ENCODE results near the gene SPEM2. TPM values are rescaled to one million over a fixed set of nuclear protein-coding genes. Genes with fewer than 3 reads are reported as not detected.

The SPEM2 gene
- total and polyA plus RNA-seq, 2 donors: 0.02 TPM; not detected in 1

DNA sequence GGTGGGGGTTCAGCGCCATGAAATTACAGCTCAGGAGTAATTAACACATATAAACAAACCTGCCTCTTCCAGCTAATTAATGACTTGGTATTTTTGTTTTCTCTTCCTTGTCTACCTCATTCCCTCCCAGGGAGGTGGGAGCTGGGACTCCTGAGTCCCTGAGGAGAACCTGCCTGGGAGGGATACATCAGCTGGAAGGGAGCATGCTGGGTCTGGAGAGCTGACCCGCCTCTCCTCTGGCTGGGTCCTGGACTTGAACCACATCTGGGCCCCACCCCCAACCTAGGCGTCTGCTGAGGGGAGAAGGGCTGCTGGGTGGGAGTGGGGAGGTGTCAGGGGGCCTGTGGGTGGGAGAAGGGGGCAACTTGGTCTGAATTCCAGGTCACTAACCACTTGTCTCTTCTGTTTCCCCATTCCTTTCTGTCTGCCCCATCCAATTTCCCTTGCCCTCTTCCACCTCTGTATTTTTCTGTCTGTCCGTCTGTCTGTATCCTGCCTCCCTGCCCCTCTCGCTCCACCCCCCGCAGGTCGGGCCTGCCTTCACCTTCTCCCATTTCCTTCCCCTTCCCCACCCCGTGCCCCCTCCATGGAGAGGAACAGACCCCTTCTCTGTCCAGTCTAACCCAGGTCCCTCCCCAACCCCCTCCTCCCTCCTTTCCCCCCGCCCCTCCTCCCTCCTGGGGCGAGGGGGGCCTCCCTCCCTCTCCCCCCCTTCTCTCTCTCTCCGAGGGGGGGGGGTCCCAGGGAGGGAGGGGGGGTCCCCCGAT is 17.7 kb upstream of the SPEM2 start, which contains the start of gene NLGN2:
Gene NLGN2, plus strand, starts transcription at position 361 of the 767 bp plus-strand sequence. CDS start 411 bp downstream, outside the sequence.
- H3K4me3 ChIP-seq (ENCODE audit: low read length in 2 of 2): no peak within 1 kb of the TSS
- peaks cover 37 to 71% of the 10 kb centered on the region in 2 donors for H3K27me3 ChIP-seq (ENCODE audit: control insufficient read depth in 2 of 2, insufficient read depth in 1 of 2, low read length in 1 of 2)
- H3K27ac ChIP-seq (ENCODE audit: low read depth in 1 of 2, low read length in 1 of 2): no peak within 1 kb of the TSS
- WGBS: 44% methylated on average over 11 of the region's 12 CpGs
- peaks cover 0 to 5% of the 10 kb centered on the region in 2 donors for H3K9me3 ChIP-seq (ENCODE audit: control insufficient read depth in 2 of 2, insufficient read depth in 1 of 2, low read length in 1 of 2)
- H3K36me3 ChIP-seq (ENCODE audit: control insufficient read depth in 2 of 2, insufficient read depth in 2 of 2, low read length in 1 of 2): no peaks in the 10 kb centered on the region
- DNase-seq (ENCODE audit: low read depth in 6 of 9, low spot score in 9 of 9): no peak
- peaks cover 10 to 15% of the 10 kb centered on the region in 2 donors for H3K4me1 ChIP-seq (ENCODE audit: control insufficient read depth in 2 of 2, insufficient read depth in 2 of 2, low read length in 2 of 2)

DNA sequence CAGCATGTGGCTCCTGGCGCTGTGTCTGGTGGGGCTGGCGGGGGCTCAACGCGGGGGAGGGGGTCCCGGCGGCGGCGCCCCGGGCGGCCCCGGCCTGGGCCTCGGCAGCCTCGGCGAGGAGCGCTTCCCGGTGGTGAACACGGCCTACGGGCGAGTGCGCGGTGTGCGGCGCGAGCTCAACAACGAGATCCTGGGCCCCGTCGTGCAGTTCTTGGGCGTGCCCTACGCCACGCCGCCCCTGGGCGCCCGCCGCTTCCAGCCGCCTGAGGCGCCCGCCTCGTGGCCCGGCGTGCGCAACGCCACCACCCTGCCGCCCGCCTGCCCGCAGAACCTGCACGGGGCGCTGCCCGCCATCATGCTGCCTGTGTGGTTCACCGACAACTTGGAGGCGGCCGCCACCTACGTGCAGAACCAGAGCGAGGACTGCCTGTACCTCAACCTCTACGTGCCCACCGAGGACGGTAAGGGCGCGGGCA is 17.1 kb upstream of the SPEM2 start:
- Histone ChIP-seq H3K27me3 (ENCODE audit: control insufficient read depth in 2 of 2, insufficient read depth in 1 of 2, low read length in 1 of 2) (peaks cover 37 to 71% of the 10 kb centered on the region in 2 donors), H3K4me3 (ENCODE audit: low read length in 2 of 2) (no peak overlapping the region), H3K4me1 (ENCODE audit: control insufficient read depth in 2 of 2, insufficient read depth in 2 of 2, low read length in 2 of 2) (peaks cover 5 to 9% of the 10 kb centered on the region in 2 donors), H3K27ac (ENCODE audit: low read depth in 1 of 2, low read length in 1 of 2) (no peak overlapping the region), H3K9me3 (ENCODE audit: control insufficient read depth in 2 of 2, insufficient read depth in 1 of 2, low read length in 1 of 2) (peaks cover 0 to 5% of the 10 kb centered on the region in 2 donors), H3K36me3 (ENCODE audit: control insufficient read depth in 2 of 2, insufficient read depth in 2 of 2, low read length in 1 of 2) (no peaks in the 10 kb centered on the region)
- peak in 1 of 9 donors; percentile 20 for DNase-seq (ENCODE audit: low read depth in 6 of 9, low spot score in 9 of 9)
- WGBS: 59% methylated on average over 58 of the region's 58 CpGs

DNA sequence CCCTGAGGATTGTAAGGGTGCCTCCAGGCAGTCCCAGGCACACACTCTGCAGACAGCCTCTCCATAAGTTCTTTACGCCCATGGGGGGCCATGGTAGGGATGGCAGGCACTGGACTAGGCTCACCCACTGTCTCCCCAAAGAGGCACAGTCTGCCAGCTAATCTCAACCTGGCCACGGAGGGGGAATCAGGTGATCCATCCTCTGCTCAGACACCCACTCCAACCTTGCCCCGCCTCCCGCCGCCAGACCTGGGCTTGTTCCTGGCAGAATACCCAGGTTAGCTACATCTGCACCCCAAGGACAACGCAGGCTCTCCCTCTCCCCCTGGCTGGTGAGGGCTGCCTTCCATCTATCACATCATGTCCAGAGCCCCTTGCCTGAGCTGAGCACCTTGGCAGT is 16.6 kb upstream of the SPEM2 start:
- H3K4me3 ChIP-seq (ENCODE audit: low read length in 2 of 2): no peak overlapping the region
- no peak for DNase-seq (ENCODE audit: low read depth in 6 of 9, low spot score in 9 of 9)
- peaks cover 37 to 74% of the 10 kb centered on the region in 2 donors for H3K27me3 ChIP-seq (ENCODE audit: control insufficient read depth in 2 of 2, insufficient read depth in 1 of 2, low read length in 1 of 2)
- peaks cover 0 to 5% of the 10 kb centered on the region in 2 donors for H3K9me3 ChIP-seq (ENCODE audit: control insufficient read depth in 2 of 2, insufficient read depth in 1 of 2, low read length in 1 of 2)
- no peak overlapping the region for H3K27ac ChIP-seq (ENCODE audit: low read depth in 1 of 2, low read length in 1 of 2)
- H3K4me1 ChIP-seq (ENCODE audit: control insufficient read depth in 2 of 2, insufficient read depth in 2 of 2, low read length in 2 of 2): peaks cover 0 to 5% of the 10 kb centered on the region in 2 donors
- no peaks in the 10 kb centered on the region for H3K36me3 ChIP-seq (ENCODE audit: control insufficient read depth in 2 of 2, insufficient read depth in 2 of 2, low read length in 1 of 2)
- 93% methylated on average over 6 of the region's 6 CpGs for WGBS

DNA sequence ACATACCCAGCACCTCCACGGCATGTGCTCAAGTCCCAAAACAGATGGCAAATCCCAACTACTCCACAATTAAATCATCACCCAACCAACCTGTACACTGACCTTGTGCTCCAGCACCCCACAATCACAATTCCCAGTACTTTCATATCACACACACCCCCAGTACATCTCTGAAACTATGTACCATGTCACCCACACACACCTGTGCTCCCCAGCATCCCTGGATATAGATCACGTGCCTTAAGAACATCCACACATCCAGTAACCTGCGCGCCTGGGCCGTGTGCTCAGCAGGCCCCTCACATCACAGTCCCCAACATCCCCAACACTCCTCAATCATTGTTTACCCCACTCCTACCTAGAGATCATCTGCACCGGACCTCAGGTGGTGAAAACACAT is 15.7 kb upstream of the SPEM2 start:
- no peaks in the 10 kb centered on the region for H3K36me3 ChIP-seq (ENCODE audit: control insufficient read depth in 2 of 2, insufficient read depth in 2 of 2, low read length in 1 of 2)
- 97% methylated on average over 6 of the region's 6 CpGs for WGBS
- H3K27me3 ChIP-seq (ENCODE audit: control insufficient read depth in 2 of 2, insufficient read depth in 1 of 2, low read length in 1 of 2): peaks cover 35 to 68% of the 10 kb centered on the region in 2 donors
- H3K4me1 ChIP-seq (ENCODE audit: control insufficient read depth in 2 of 2, insufficient read depth in 2 of 2, low read length in 2 of 2): peaks cover 0 to 5% of the 10 kb centered on the region in 2 donors
- H3K27ac ChIP-seq (ENCODE audit: low read depth in 1 of 2, low read length in 1 of 2): no peak overlapping the region
- no peak overlapping the region for H3K4me3 ChIP-seq (ENCODE audit: low read length in 2 of 2)
- H3K9me3 ChIP-seq (ENCODE audit: control insufficient read depth in 2 of 2, insufficient read depth in 1 of 2, low read length in 1 of 2): peaks cover 0 to 4% of the 10 kb centered on the region in 2 donors
- DNase-seq (ENCODE audit: low read depth in 6 of 9, low spot score in 9 of 9): no peak

DNA sequence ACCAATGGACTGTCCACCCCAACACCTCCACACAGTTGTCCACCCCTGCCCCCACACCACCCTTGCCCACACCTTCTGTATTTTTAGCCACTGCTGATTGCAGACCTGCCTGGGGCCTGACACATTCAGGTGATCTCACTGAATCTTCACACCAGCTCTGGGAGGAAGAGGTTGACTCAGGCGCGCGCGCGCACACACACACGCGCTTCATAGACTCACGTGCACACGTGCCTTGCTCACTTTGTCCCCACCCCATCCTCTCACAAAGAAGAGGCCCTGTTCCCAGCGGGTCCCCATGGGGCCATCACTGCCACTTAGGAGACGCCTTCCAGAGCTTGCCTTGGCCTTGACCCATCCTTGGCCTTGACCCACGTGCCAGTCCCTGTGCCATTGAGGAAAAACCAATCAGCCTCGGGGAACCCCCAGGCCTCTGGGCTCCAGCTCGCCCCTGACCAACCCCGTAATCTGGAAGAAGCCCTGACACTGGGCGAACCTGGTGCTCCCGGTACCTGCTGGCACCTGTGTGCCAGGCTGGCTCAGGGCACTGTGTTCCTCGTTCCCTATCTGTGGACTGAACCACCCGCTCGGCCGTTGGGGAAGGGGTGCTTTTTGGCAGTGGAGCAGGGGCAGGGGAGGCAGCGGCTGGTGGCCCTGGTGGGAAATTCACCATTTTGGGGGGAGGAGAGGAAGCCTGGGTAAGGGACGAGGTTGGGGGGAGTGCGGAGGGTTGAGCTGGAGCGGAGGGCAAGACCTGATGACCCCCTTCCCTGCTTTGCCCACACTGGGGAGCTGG is 14.6 kb upstream of the SPEM2 start:
- DNase-seq (ENCODE audit: low read depth in 6 of 9, low spot score in 9 of 9): no peak
- WGBS: 97% methylated on average over 25 of the region's 25 CpGs
- H3K4me1 ChIP-seq (ENCODE audit: control insufficient read depth in 2 of 2, insufficient read depth in 2 of 2, low read length in 2 of 2): no peaks in the 10 kb centered on the region

DNA sequence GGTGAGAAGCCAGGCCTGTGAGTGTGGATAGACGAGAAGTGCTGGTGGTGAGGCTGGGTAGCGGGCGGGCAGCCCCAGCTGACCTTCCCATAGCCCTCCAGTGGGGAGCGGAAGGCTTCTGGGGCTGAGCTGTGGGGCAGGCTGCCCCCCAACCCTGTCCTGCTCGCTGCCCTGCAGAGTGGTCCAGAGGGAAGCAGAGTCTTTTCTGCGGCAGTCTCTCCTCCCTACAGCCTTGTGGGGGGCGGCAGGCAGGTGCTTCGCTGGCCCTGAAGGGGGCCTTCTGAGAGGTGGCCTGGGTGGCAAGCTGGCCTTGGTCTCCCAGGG is 14.0 kb upstream of the SPEM2 start:
- H3K4me3 ChIP-seq (ENCODE audit: low read length in 2 of 2): no peak overlapping the region
- H3K27ac ChIP-seq (ENCODE audit: low read depth in 1 of 2, low read length in 1 of 2): no peak overlapping the region
- H3K27me3 ChIP-seq (ENCODE audit: control insufficient read depth in 2 of 2, insufficient read depth in 1 of 2, low read length in 1 of 2): peaks cover 18 to 53% of the 10 kb centered on the region in 2 donors
- DNase-seq (ENCODE audit: low read depth in 6 of 9, low spot score in 9 of 9): no peak
- no peaks in the 10 kb centered on the region for H3K36me3 ChIP-seq (ENCODE audit: control insufficient read depth in 2 of 2, insufficient read depth in 2 of 2, low read length in 1 of 2)
- WGBS: 98% methylated on average over 8 of the region's 8 CpGs
- peaks cover 0 to 1% of the 10 kb centered on the region in 2 donors for H3K9me3 ChIP-seq (ENCODE audit: control insufficient read depth in 2 of 2, insufficient read depth in 1 of 2, low read length in 1 of 2)
- H3K4me1 ChIP-seq (ENCODE audit: control insufficient read depth in 2 of 2, insufficient read depth in 2 of 2, low read length in 2 of 2): no peaks in the 10 kb centered on the region

More for the DNA sequence above, 14.6 kb upstream of the SPEM2 start:
- no peaks in the 10 kb centered on the region for H3K36me3 ChIP-seq (ENCODE audit: control insufficient read depth in 2 of 2, insufficient read depth in 2 of 2, low read length in 1 of 2)
- peaks cover 23 to 58% of the 10 kb centered on the region in 2 donors for H3K27me3 ChIP-seq (ENCODE audit: control insufficient read depth in 2 of 2, insufficient read depth in 1 of 2, low read length in 1 of 2)
- no peak overlapping the region for H3K4me3 ChIP-seq (ENCODE audit: low read length in 2 of 2)
- H3K9me3 ChIP-seq (ENCODE audit: control insufficient read depth in 2 of 2, insufficient read depth in 1 of 2, low read length in 1 of 2): peaks cover 0 to under 1% of the 10 kb centered on the region in 2 donors
- no peak overlapping the region for H3K27ac ChIP-seq (ENCODE audit: low read depth in 1 of 2, low read length in 1 of 2)

DNA sequence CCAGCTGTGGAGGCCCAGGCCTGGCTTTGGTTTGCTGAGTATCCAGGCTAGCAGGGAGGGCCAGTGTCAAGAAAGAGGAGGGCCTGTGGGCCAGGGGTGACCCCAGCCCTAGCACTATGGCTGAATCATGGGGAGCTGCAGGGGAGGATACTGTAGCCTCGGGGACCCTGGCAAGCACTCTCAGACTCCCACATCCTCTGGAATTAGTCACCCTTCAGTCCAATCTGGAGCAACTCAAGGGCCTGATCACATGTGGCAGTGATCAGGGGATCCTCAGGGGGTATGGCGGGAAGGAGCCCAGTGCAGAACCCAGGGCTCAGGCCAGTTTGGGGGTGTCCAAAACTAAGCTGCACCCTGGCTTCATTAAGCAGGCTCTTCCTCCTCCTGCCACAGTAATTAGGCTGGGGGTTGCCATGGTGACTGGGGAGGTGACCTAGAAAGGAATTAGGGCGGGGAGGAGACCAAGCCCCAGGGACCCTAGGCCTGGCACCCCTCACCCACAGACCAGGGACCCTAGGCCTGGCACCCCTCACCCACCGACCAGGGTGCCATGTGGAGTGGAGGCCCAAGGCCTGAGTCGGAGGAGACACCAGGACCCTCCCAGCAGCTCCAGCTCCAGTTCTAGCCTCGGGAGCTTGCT is 11.9 kb upstream of the SPEM2 start:
- Histone ChIP-seq H3K4me3 (ENCODE audit: low read length in 2 of 2) (no peak overlapping the region), H3K4me1 (ENCODE audit: control insufficient read depth in 2 of 2, insufficient read depth in 2 of 2, low read length in 2 of 2) (no peaks in the 10 kb centered on the region), H3K27ac (ENCODE audit: low read depth in 1 of 2, low read length in 1 of 2) (no peak overlapping the region), H3K27me3 (ENCODE audit: control insufficient read depth in 2 of 2, insufficient read depth in 1 of 2, low read length in 1 of 2) (peaks cover under 1 to 35% of the 10 kb centered on the region in 2 donors), H3K36me3 (ENCODE audit: control insufficient read depth in 2 of 2, insufficient read depth in 2 of 2, low read length in 1 of 2) (no peaks in the 10 kb centered on the region), H3K9me3 (ENCODE audit: control insufficient read depth in 2 of 2, insufficient read depth in 1 of 2, low read length in 1 of 2) (peaks cover 0 to 1% of the 10 kb centered on the region in 2 donors)
- DNase-seq (ENCODE audit: low read depth in 6 of 9, low spot score in 9 of 9): no peak
- WGBS: 92% methylated on average over 6 of the region's 6 CpGs

DNA sequence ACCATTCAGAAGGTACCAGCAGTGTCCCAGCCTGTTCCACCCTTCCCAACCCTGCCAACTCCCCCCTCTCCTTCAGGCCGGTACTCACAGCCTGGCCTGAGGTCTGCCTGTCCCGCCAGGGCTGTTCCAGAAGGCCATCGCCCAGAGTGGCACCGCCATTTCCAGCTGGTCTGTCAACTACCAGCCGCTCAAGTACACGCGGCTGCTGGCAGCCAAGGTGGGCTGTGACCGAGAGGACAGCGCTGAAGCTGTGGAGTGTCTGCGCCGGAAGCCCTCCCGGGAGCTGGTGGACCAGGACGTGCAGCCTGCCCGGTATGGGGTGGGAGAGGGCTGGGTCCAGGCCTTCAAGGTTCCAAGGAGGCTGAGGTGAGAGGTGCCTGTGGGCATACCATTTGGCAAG is 10.6 kb upstream of the SPEM2 start:
- peaks cover 0 to 1% of the 10 kb centered on the region in 2 donors for H3K9me3 ChIP-seq (ENCODE audit: control insufficient read depth in 2 of 2, insufficient read depth in 1 of 2, low read length in 1 of 2)
- peaks cover 0 to 21% of the 10 kb centered on the region in 2 donors for H3K27me3 ChIP-seq (ENCODE audit: control insufficient read depth in 2 of 2, insufficient read depth in 1 of 2, low read length in 1 of 2)
- WGBS: 90% methylated on average over 14 of the region's 14 CpGs
- H3K36me3 ChIP-seq (ENCODE audit: control insufficient read depth in 2 of 2, insufficient read depth in 2 of 2, low read length in 1 of 2): no peaks in the 10 kb centered on the region
- no peak overlapping the region for H3K4me3 ChIP-seq (ENCODE audit: low read length in 2 of 2)
- H3K4me1 ChIP-seq (ENCODE audit: control insufficient read depth in 2 of 2, insufficient read depth in 2 of 2, low read length in 2 of 2): no peaks in the 10 kb centered on the region
- no peak overlapping the region for H3K27ac ChIP-seq (ENCODE audit: low read depth in 1 of 2, low read length in 1 of 2)
- no peak for DNase-seq (ENCODE audit: low read depth in 6 of 9, low spot score in 9 of 9)
